ENCODE measurements around the gene KIF2C.
A peak's percentile ranks its signal among the peaks of the same experiment; 100 is the strongest.

Gene KIF2C

DNA sequence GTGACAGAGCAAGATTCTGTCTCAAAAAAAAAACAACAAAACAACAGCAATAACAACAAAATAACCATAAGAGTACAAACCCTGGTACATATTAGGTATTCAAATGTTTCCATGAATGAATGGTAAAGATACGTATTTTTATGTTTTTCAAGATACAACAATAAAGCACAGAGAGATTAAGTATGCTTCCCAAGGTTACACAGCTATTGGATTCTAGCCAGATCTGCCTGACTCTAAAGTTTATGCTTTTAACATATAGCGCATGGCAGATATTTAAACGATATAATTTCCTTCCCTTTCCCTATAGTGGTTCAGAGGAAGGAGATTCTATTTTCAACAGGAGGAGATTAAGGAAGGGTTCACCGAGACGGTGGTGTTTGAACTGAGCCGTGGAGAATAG is 34.2 kb upstream of the KIF2C start:
- H3K9me3 ChIP-seq (ENCODE audit: control insufficient read depth, low read length): no peaks in the 10 kb centered on the region

DNA sequence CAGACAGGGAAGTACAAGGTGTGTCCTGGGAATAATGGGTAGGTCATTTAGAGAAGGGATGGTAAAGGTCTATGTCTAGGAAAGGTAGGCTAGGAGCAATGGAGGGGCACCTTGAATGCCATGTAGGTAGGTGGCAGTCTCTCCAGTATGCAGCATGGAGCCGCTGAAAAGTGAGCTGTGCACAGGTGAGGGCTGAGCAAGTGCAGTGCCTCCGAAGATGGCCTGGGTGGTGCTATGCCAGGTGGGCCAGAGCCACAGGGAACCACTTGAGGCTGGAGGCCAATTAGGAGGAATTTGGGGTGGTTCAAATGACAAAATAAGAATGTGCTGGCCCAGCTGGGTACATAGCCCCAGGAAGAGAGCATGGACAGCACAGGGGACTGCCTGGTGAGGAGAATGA is 33.7 kb upstream of the KIF2C start:
- no peak overlapping the region for H3K4me3 ChIP-seq (ENCODE audit: low read length)

More for the DNA sequence above, 34.2 kb upstream of the KIF2C start:
- DNase-seq (ENCODE audit: low read depth): no peak
- Histone ChIP-seq H3K36me3 (ENCODE audit: control insufficient read depth, insufficient read depth, low read length, severe bottlenecking) (no peaks in the 10 kb centered on the region), H3K4me1 (ENCODE audit: control insufficient read depth, insufficient read depth, low read length) (peaks cover 10% of the 10 kb centered on the region), H3K4me3 (ENCODE audit: low read length) (no peak overlapping the region), H3K27me3 (replicated peaks; ENCODE audit: control insufficient read depth, insufficient read depth, low read length) (no peaks in the 10 kb centered on the region), H3K9ac (ENCODE audit: low read length) (no peak overlapping the region)

DNA sequence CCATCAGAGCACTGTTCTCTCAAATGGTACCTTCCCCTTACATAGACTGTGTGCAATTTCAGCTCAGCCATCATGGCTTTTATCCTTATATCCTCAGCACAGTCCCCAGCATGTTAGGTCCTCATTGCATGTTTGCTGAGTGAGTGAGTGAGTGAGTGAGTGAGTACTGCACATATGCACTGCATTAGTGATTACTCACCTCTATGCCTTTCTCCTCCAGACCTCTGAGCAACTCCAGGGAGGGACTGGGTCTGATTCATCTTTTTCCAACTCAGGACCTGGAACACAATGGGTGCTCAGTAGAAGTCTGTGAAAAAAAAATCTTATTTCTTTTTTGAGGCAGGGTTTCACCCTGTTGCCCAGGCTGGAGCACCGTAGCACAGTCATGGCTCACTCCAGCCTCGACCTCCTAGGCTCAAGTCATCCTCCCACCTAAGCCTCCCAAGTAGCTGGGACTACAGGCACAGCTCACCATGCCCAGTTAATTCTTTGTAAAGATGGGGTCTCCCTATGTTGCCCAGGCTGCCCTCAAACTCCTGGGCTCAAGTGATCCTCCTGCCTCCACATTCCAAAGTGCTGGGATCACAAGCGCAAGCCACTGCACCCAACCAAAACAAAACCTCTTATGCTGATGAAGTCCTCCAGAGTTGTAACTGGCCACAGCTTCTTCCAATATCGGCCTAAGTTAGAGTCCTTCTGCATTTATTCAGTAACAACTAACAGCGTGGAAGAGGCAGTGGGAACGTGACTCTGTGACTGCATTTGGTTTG is 32.3 kb upstream of the KIF2C start:
- Histone ChIP-seq H3K9ac (ENCODE audit: low read length) (peak overlapping the region; percentile 39), H3K4me1 (ENCODE audit: control insufficient read depth, insufficient read depth, low read length) (peaks cover 10% of the 10 kb centered on the region), H3K4me3 (ENCODE audit: low read length) (no peak overlapping the region), H3K27me3 (replicated peaks; ENCODE audit: control insufficient read depth, insufficient read depth, low read length) (no peaks in the 10 kb centered on the region), H3K9me3 (ENCODE audit: control insufficient read depth, low read length) (no peaks in the 10 kb centered on the region), H3K36me3 (ENCODE audit: control insufficient read depth, insufficient read depth, low read length, severe bottlenecking) (no peaks in the 10 kb centered on the region)
- DNase-seq (ENCODE audit: low read depth): peak; percentile 84

More for the DNA sequence above, 33.7 kb upstream of the KIF2C start:
- no peak overlapping the region for H3K9ac ChIP-seq (ENCODE audit: low read length)
- H3K27me3 ChIP-seq (replicated peaks; ENCODE audit: control insufficient read depth, insufficient read depth, low read length): no peaks in the 10 kb centered on the region
- peaks cover 10% of the 10 kb centered on the region for H3K4me1 ChIP-seq (ENCODE audit: control insufficient read depth, insufficient read depth, low read length)
- no peaks in the 10 kb centered on the region for H3K9me3 ChIP-seq (ENCODE audit: control insufficient read depth, low read length)
- DNase-seq (ENCODE audit: low read depth): no peak
- H3K36me3 ChIP-seq (ENCODE audit: control insufficient read depth, insufficient read depth, low read length, severe bottlenecking): no peaks in the 10 kb centered on the region

DNA sequence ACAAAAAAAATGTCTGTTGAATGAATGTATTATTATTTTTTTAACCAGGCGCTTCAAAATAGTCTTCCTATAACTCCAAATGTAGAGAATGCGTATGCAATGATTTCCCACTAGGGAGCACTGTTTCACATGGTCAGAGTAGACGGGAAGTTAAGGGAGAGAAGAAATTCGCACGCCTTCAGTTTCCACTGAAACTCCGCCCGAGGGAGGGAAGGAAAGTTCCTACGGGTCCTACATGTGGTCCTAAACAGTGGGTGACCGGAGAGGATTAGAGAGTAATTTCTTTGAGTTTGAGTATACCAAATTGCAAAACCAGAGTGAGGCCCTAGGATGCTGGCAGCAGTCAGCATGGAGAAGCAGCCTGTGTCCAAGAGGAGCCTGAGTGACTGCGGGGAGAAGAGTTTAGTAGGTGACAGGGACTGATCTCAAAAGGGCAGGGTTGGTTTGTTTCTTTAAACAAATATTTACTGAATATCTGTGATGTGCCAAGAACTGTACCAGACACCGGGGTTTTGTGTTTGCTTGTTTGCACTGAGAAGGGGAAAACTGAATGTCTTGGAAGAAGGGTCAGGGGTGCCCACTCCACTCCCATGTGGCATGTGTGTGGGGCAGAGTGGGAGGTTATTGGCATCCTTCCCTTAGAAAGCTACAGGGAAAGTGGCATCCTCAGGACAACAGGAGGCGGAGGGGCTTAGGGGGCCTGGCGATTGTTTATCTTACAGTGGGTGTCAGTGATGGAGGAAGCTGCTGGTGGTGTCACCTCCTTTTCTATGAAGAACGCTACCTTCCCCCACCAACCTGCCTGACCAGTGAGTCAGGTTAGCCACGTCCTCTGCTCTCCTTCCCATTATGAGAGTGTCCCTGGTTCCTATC is 31.4 kb upstream of the KIF2C start:
- Histone ChIP-seq H3K36me3 (ENCODE audit: control insufficient read depth, insufficient read depth, low read length, severe bottlenecking) (no peaks in the 10 kb centered on the region), H3K27me3 (replicated peaks; ENCODE audit: control insufficient read depth, insufficient read depth, low read length) (no peaks in the 10 kb centered on the region), H3K4me1 (ENCODE audit: control insufficient read depth, insufficient read depth, low read length) (peaks cover 10% of the 10 kb centered on the region), H3K9ac (ENCODE audit: low read length) (peak overlapping the region; percentile 57), H3K4me3 (ENCODE audit: low read length) (peak overlapping the region; percentile 45), H3K9me3 (ENCODE audit: control insufficient read depth, low read length) (no peaks in the 10 kb centered on the region)
- DNase-seq (ENCODE audit: low read depth): peak; percentile 82

DNA sequence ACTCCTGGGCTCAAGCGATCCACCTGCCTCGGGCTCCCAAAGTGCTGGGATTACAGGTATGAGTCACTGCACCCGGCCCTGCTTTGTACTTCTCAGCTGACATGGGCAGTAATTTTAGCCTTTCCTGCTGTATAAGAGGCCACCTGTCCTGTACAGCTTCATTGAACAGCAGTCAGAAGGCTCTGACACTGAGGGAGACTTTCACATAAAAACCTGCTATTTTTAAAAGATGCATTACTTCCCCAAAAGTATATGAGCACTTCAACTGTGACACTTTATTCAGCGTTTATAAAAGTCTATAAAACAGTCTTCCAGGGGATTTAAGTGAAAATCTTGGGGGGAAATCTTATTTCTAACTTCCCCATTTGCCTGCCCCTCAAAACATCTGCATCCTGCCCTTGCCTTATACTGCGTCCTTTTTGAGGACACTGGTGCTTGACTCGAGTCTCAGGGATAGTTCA is 26.3 kb upstream of the KIF2C start:
- Histone ChIP-seq H3K9me3 (ENCODE audit: control insufficient read depth, low read length) (no peaks in the 10 kb centered on the region), H3K27me3 (replicated peaks; ENCODE audit: control insufficient read depth, insufficient read depth, low read length) (no peaks in the 10 kb centered on the region), H3K4me3 (ENCODE audit: low read length) (no peak overlapping the region), H3K36me3 (ENCODE audit: control insufficient read depth, insufficient read depth, low read length, severe bottlenecking) (no peaks in the 10 kb centered on the region), H3K4me1 (ENCODE audit: control insufficient read depth, insufficient read depth, low read length) (no peaks in the 10 kb centered on the region), H3K9ac (ENCODE audit: low read length) (no peak overlapping the region)
- no peak for DNase-seq (ENCODE audit: low read depth)

DNA sequence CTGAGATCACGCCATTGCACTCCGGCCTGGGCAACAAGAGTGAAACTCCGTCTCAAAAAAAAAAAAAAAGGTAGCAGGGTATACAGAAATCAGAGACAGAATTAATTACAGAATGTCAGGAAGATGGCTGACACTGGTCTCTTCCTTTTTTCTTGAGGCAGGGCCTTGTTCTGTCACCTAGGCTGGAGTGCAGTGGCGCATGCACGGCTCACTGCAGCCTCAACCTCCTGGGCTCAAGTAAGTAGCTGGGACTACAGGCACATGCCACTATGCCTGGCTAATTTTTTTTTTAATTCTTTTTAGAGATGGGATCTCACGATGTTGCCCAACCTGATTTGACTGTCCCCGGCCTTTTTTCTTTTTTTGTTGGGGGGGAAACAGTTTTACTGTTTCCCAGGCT is 25.1 kb upstream of the KIF2C start:
- Histone ChIP-seq H3K9ac (ENCODE audit: low read length) (no peak overlapping the region), H3K27me3 (replicated peaks; ENCODE audit: control insufficient read depth, insufficient read depth, low read length) (no peaks in the 10 kb centered on the region), H3K4me1 (ENCODE audit: control insufficient read depth, insufficient read depth, low read length) (no peaks in the 10 kb centered on the region), H3K36me3 (ENCODE audit: control insufficient read depth, insufficient read depth, low read length, severe bottlenecking) (no peaks in the 10 kb centered on the region), H3K9me3 (ENCODE audit: control insufficient read depth, low read length) (no peaks in the 10 kb centered on the region), H3K4me3 (ENCODE audit: low read length) (no peak overlapping the region)
- no peak for DNase-seq (ENCODE audit: low read depth)

DNA sequence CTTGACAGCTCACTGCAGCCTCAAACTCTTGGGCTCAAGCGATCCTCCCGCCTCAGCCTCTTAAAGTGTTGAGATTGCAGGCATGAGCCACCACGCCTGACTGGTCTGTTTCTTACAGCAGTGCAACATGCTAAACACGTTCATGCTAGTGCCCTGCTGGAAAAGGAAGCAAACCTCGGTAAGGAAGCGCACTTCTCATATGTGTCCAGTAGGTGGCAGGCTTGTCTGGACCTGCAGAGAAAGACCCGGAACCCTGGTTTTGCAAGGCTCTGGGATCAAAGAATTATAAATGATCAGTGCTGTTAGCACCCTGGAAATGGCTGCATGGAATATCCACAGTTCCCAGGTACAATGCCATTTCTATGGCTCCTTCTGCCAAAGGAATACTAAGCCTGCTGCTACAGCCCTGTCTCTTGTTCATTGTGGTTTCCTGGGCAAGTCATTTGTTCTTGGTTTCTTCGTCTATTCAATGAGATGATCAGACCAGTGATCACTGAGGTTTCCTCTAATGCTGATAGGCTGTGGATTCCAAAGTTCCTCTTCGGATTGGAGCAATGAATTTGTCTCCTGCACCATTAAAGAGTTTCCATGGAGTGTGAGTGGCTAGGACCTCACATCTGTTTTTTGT is 24.6 kb upstream of the KIF2C start:
- no peaks in the 10 kb centered on the region for H3K36me3 ChIP-seq (ENCODE audit: control insufficient read depth, insufficient read depth, low read length, severe bottlenecking)
- no peak overlapping the region for H3K9ac ChIP-seq (ENCODE audit: low read length)
- DNase-seq (ENCODE audit: low read depth): peak; percentile 88
- no peak overlapping the region for H3K4me3 ChIP-seq (ENCODE audit: low read length)
- H3K4me1 ChIP-seq (ENCODE audit: control insufficient read depth, insufficient read depth, low read length): no peaks in the 10 kb centered on the region
- no peaks in the 10 kb centered on the region for H3K9me3 ChIP-seq (ENCODE audit: control insufficient read depth, low read length)
- no peaks in the 10 kb centered on the region for H3K27me3 ChIP-seq (replicated peaks; ENCODE audit: control insufficient read depth, insufficient read depth, low read length)

DNA sequence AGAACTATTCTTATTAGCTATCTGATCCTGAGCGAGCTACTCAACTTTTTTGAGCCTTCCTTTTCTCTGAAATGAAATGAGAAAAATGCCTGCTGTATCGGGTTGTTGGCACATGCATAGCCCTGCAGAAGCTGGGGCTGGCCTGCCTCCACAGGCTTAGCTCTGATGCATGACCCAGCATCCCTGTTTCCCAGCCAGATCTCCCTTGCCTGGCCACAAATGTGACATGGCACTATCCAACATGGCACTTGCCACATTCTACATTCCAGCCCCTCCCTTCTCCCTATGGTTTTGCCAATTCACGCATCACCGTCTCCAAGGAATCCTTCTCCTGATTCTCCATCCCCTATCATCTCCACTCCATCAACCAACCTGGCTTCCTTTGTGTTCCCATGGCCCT is 22.5 kb upstream of the KIF2C start:
- no peak for DNase-seq (ENCODE audit: low read depth)

DNA sequence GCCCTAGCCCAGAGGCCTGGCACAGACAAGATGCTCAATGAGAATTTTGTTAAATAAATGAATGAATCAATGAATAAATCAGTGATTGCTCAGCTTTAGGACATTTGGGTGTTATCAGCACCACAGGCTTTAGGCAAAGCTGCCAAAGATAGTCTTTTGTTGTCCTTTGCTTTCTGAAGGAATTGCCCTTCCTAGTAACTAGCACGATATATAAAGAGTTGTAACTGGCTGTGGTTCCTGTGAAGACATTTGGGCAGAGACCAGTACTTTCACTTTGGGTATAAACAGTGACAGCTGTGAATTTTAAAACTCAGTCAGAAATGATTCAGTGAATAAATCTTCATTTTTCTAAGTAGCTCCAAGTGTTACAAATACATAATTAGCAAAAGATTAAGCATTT is 22.0 kb upstream of the KIF2C start:
- Histone ChIP-seq H3K9ac (ENCODE audit: low read length) (no peak overlapping the region), H3K9me3 (ENCODE audit: control insufficient read depth, low read length) (no peaks in the 10 kb centered on the region), H3K27me3 (replicated peaks; ENCODE audit: control insufficient read depth, insufficient read depth, low read length) (no peaks in the 10 kb centered on the region), H3K4me1 (ENCODE audit: control insufficient read depth, insufficient read depth, low read length) (no peaks in the 10 kb centered on the region), H3K36me3 (ENCODE audit: control insufficient read depth, insufficient read depth, low read length, severe bottlenecking) (no peaks in the 10 kb centered on the region), H3K4me3 (ENCODE audit: low read length) (no peak overlapping the region)
- no peak for DNase-seq (ENCODE audit: low read depth)

More for the DNA sequence above, 22.5 kb upstream of the KIF2C start:
- Histone ChIP-seq H3K9ac (ENCODE audit: low read length) (no peak overlapping the region), H3K27me3 (replicated peaks; ENCODE audit: control insufficient read depth, insufficient read depth, low read length) (no peaks in the 10 kb centered on the region), H3K36me3 (ENCODE audit: control insufficient read depth, insufficient read depth, low read length, severe bottlenecking) (no peaks in the 10 kb centered on the region), H3K4me1 (ENCODE audit: control insufficient read depth, insufficient read depth, low read length) (no peaks in the 10 kb centered on the region), H3K4me3 (ENCODE audit: low read length) (no peak overlapping the region), H3K9me3 (ENCODE audit: control insufficient read depth, low read length) (no peaks in the 10 kb centered on the region)

DNA sequence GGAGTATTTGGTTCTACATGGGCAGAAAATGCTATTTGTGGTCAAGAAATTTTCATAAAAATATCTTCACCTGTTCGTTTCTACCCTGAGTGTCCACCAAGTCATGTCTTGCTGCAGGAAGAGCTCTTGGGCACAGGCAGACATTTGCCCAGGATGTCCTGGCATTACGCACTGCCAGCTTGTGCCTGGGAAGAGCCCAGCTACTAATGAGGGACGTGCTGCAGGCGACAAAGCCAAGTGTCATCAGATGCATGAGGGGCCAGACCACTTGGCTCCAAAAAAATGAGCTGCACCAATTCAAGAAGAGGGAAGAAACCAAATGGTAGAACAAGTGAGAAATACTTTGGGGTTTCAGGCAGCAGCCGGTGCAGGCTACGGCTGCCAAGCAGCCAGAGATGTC is 21.5 kb upstream of the KIF2C start:
- no peaks in the 10 kb centered on the region for H3K27me3 ChIP-seq (replicated peaks; ENCODE audit: control insufficient read depth, insufficient read depth, low read length)
- no peak overlapping the region for H3K4me3 ChIP-seq (ENCODE audit: low read length)
- no peak for DNase-seq (ENCODE audit: low read depth)
- no peaks in the 10 kb centered on the region for H3K4me1 ChIP-seq (ENCODE audit: control insufficient read depth, insufficient read depth, low read length)
- no peak overlapping the region for H3K9ac ChIP-seq (ENCODE audit: low read length)
- H3K36me3 ChIP-seq (ENCODE audit: control insufficient read depth, insufficient read depth, low read length, severe bottlenecking): no peaks in the 10 kb centered on the region
- H3K9me3 ChIP-seq (ENCODE audit: control insufficient read depth, low read length): no peaks in the 10 kb centered on the region

DNA sequence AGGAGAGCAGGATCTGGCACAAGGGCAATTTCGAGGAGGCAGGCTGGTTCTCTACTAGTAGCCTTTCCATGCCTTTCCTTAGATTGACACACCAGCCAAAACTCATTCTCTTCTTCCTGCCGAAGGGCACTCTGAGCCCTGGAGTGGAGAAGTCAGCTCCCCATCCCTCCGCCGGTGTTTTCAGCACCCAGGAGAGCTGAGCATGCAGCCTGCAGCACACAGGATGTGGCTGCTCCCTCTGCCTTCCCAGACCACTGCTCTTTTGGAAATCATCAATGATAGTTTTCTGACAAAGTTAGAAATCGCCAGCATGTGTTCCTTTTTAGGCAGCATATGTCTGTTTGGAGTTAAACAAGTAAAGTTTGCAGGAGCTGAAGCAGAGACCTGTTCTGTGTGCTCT is 20.3 kb upstream of the KIF2C start:
- no peaks in the 10 kb centered on the region for H3K9me3 ChIP-seq (ENCODE audit: control insufficient read depth, low read length)
- no peaks in the 10 kb centered on the region for H3K27me3 ChIP-seq (replicated peaks; ENCODE audit: control insufficient read depth, insufficient read depth, low read length)
- H3K4me1 ChIP-seq (ENCODE audit: control insufficient read depth, insufficient read depth, low read length): no peaks in the 10 kb centered on the region
- no peak for DNase-seq (ENCODE audit: low read depth)
- H3K36me3 ChIP-seq (ENCODE audit: control insufficient read depth, insufficient read depth, low read length, severe bottlenecking): no peaks in the 10 kb centered on the region
- H3K9ac ChIP-seq (ENCODE audit: low read length): no peak overlapping the region
- no peak overlapping the region for H3K4me3 ChIP-seq (ENCODE audit: low read length)
